T1000 (cell line): ENCODE results near the gene C1S.
A peak's percentile ranks its signal among the peaks of the same experiment; 100 is the strongest.

Source experiments
- DNase-seq: peaks from one replicate; lab custom pipeline; 2025; ENCODE audit warnings: mixed read lengths; lab: John Stamatoyannopoulos, UW

The C1S gene

DNA sequence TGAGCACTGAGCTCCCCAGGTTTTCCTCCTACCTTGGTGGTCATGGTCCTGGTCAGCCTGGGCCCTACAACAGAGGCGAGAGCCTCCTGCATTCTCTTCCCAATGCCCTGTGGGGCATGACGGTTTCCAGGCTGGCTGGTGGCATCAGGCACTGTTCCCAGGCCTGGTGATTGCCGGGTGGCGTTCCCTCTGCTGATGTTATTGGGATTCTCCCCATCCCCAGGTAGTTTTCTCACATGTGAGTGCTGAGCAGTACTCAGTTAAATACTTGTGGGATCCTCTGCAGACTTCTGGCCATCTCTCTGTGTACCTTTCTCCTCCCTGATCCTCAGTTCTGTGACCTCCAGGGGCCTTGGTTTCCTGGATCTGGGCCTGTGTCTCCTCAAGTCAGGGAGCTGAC is 16.0 kb downstream of the C1S start:
- DNase-seq: no peak

DNA sequence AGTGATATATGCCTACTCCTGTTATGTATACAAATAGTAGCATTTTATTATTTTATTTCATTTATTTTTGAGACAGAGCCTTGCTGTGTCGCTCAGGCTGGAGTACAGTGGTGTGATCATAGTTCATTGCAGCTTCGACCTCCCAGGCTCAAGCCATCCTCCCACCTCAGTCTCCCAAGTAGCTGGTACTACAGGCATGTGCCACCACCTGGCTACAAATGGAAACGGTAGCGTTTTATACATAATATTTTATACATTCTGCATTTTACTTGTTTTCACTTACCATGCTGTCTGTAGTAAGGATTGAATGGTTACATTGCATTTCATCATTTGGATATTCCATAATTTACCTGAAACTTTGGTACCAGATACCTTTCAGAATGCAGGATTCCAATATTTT is 17.6 kb downstream of the C1S start:
- no peak for DNase-seq

DNA sequence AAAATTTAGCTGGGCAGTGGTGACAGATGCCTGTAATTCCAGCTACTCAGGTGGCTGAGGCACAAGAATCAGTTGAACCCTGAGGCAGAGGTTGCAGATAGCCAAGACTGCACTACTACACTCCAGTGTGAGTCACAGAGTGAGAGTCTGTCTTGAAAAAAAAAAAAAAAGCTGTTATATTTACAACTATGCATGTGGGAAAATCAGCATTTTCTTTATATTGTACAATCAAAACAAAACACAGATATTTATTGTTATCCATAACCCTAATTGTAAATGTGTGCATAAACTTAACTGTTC is 19.3 kb downstream of the C1S start:
- DNase-seq: no peak

DNA sequence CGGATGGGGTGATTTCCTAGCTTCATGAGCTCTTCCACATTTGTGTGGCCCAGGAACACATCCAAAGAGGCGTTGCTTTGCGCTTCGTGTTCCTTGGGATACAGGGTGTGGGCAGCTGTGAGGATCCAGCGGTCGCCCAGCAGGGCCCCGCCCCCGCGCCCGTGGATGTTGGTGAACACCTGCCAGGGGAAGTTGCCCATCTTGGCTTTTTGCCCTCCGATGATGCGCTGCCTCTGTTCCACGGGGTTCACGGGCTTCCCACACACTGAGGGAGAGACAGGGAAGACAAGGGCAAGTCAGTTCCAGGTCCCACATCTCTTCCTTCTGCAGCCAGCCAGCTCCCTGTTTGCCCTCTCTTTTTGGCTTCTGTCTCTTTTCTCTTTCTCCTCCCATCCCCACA is 20.5 kb downstream of the C1S start:
- no peak for DNase-seq

DNA sequence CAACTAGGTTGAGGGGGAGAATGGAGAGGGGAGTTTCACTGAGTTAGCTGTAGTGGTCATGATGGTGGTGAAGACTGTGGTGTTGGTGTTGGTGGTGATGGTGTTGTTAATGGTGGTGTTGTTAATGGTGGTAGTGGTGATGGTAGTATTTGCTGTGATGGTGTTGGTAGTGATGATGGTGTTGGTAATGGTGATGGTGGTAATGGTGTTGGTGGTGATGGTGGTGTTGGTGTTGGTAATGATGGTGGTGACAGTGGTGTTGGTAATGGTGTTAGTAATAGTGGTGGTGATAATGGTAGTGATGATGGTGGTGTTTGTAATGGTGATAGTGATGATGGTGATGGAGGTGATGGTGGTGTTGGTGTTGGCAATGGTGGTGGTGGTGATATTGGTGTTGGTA is 22.6 kb downstream of the C1S start:
- no peak for DNase-seq

DNA sequence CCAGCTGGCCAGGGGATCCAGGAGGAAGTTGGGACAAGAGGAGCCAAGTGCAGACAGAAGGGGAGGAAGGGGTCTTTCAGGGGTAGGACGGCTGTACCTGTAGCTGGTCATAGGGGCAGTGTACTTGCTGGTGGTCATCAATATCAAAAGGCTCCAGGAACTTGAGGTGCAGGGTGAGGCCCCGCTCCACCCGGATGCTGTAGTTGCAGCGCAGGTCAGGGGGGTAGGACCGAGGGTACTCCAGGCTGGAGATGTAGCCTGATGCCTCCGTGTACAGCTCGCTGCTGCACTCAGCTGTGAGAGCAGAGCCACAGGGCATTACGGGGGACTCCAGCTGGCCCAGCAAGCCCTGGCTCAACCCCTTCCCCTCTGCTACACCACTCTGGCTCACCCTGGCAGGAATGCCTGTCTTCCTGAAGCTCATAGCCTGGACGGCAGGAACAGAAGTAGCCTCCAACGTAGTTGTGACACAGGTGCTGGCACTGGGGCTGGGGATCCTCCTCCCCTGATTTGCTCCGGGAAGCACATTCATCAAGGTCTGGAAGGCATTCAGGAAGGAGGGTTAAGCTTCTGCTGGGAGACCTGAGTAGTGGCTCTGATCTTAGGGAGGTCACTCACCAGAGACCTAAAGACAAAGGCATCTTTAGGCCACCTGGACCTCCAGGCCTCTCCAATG is 28.8 kb downstream of the C1S start:
- no peak for DNase-seq

DNA sequence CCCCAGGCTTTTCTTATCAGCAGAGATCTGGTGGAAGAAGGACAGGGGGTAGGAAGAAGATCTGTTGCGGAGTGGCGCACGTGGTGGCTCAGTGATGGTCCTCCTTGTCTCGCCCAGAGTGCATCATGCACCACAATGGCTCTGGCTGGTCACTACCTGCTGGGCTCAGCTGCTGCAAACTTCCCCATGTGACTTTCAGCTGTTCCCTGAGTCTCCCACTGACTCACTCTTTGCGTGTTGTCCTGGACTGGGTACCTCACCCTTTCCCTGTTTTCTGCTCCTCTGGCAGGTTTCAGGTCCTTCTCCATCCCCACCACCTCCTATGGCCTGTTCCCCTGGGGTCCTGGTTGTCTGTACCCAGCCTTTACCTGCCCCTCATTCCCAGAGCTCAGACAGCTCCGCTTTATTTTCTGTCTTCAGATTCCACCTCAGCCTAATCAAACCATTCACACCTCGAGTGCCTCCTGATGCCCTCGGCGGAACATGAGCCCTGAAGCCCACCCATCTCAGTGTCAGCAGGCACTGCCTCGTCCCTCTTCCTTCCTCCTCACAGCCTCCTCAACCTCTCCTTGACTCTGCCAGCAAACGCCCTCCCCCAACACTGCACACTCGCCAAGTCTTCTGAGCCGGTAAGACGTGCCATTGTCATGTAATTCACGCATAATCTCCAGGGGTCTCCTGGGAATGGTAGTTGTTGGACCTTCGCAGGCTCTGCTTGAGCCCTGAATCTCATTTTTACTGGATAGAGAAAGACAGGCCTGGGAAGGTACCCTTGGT is 29.9 kb downstream of the C1S start:
- DNase-seq: no peak

DNA sequence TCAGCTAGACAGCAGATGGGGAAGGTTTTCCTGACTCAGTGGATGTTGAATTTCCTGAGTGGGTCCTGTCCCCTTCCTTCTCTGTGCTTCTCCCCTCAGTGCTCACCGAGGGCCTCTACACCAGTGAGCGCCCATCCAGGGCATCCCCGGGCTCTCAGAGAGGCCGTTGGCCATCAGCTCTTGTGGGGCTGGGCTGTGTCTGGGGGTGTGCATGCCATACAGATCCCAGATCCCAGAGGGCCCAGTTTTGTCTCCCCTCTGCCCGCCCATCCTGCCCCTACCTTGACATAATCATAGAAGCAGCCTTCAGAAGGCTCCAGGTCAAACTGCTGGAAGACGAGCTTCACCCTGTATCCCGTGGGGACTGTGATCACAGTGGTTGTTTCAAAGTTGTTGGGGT is 30.7 kb downstream of the C1S start:
- DNase-seq: no peak

DNA sequence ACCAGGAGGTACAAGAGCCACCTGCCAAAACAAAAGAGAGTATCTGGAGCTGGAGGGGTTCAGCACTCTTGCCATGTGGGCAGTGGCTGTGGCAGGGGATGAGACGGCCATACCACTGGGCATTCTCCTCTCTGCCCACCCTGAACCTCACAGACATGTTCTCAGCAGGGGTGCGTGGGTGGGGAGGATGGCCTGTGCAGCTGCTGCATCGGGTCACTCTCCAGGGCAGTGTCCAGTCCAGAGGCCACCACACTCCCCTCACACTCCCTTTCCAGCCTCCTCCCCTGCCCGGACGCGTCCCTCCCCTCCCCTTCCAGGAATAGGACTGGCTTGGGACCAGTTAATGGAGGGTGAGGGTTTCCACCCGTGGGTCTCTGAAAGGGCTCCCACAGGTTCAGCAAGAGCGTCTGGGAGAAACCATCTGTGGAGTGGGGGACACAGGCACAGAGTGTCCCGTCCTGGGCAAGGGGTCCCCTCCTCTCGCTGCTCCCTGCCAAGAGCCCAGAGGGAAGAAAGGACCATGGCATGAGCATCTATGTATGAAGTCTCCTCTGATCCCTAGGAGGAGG is 31.2 kb downstream of the C1S start:
- DNase-seq: no peak

DNA sequence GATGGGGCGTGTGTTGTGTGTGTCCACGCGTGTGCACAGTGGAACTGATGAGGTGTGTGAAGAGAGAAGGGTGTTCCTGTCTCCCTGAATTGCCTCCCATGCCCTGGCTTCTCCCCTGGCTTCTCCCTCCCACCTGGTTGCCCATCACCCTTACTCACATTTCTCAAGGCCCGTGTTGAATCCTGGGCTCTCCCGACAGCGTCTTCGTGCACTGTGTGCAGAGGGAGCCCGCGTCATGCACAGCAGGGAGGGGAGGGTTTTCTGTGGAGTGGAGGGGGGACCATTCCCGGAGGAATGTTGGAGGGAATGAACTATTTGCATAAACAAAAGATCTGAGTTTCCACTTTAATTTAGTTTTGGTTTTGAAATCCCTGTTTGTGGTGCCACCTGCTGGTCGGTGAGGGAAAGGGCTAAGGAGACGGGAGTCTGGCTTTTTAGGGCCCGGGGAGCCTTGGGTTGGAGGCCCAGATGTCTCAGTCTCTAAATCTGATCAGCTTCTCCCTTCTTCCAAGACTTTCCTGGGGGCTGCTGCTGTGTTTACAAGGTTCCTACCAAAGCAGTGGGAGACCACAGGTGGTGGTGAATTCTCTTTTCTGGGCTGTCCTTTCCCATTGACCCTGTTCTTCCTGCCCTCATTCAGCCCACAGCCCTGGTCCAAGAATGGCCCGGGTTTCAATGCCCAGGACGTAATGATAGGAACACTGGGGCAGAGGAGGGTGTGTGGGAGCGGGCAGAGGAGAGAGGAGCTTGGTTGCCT is 31.9 kb downstream of the C1S start, which contains the start of gene C1R:
Gene C1R (minus strand): TSS at position 217 of the 757 bp plus-strand sequence. CDS start 57 bp downstream, at position 160.
- DNase-seq: peak; percentile 45

DNA sequence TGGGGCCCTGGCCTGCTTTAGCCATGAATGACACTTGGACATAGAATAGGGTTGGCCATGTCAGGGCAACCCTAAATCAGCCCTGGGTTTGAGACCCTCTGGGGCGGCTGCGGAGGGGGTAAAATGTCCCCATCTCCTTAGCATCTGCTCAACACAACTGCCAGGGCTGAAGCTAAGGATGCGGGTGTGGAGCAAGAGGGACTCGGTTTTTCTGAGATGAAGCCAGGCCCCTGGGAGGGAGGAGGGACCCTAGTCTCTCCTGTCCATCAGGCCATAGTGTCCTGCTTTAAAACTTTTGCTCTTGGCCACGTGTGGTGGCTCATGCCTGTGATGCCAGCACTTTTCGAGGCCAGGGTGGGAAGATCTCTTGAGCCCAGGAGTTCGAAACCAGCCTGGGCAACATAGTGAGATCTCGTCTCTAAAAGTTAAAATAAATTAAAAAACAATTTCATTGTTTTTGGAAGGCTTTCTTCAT is 32.5 kb downstream of the C1S start:
- no peak for DNase-seq

DNA sequence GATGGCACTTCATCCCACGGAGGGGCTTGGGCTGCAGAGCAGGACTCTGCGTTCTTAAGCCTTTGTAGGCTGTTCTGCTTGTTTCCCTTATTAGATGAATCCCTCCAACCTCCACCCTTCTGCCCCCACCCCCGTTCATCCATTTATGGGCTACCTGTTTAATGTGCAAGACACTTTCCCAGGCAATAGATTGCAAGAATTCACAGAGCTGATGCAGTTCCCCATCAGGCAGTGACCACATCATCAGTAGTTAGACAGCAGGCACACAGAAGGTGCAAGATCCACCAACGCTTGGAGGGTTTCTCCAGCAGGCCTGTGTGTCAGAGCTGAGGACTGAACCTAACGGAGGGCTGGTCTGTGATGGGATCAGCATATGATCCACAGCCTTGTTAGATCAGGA is 33.0 kb downstream of the C1S start:
- no peak for DNase-seq

DNA sequence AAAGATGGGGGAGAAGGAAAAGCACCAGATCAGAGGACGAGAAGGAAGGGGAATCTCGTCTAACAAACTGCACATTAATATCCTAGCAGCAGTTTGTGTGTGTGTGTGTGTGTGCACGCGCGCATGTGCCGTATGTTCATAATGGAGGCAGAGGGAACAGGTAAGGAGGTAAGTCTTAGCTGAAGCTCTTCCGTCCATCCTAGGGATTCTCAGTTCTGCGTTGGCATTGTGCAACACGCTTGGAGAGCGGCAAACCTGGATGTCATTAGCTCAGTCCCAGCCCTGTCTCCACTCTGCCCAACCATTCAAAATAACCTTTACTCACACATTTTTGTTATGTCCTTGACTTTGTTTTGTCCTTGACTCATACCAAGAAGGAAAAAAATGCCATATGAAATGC is 33.4 kb downstream of the C1S start:
- no peak for DNase-seq

DNA sequence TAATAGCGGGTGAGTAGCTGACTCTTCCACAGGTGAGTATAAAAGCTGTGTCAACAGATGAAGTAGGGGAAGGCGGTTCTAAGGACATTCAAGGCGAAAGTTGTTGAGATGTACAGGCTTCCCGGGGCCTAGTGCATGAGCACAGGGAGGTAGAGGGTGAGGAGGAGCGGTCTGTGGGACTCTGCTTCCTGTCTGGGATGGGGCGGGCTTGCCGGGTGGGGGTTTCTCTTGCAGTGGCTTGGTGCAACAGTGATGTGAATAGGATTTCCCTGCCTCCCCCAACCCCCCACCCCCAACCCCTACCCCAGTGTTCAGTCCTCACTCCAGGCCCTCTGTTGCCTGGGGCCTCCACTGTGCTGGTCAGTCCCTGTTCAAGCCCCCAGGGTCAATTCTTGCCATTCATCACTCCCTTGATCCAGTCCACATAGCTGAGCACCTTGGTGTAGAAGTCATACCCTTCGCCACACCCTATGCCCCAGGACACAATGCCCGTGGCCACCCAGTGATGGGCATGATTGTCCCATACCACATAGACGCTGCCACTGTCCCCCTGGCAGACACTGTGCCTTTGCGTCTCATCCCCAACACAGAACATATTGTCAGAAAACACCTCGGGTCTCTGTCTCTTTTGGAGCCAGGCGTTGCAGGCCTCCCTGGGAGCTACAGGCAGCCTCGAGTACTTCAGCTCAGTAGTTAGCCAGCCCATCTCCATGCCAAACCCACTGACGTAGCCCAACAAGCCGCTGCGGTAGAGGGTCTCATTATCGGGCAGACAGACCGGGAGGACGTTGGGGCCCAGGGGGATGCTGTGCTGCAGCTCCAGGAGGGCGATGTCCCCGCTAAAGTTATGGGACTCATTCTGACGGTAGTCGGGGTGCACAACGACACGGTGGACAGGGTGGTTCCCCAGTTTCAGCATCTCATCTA is 35.8 kb downstream of the C1S start:
- DNase-seq: no peak

DNA sequence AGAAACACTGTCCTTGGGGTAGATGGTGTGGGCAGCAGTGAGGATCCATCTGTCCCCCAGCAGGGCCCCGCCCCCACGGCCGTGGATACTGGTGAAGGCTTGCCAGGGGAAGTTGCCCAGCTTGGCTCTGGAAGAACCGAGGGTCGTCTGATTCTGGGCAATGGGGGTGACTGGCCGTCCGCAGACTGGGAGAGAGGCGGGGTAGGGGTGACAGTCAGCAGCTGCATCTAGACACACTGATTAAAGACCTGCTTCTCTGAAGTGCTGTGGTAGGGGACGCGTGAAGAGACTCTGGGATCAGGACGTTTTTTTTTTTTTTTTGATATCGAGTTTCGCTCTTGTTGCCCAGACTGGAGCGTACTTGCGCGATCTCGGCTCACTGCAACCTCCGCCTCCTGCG is 36.5 kb downstream of the C1S start:
- DNase-seq: no peak

DNA sequence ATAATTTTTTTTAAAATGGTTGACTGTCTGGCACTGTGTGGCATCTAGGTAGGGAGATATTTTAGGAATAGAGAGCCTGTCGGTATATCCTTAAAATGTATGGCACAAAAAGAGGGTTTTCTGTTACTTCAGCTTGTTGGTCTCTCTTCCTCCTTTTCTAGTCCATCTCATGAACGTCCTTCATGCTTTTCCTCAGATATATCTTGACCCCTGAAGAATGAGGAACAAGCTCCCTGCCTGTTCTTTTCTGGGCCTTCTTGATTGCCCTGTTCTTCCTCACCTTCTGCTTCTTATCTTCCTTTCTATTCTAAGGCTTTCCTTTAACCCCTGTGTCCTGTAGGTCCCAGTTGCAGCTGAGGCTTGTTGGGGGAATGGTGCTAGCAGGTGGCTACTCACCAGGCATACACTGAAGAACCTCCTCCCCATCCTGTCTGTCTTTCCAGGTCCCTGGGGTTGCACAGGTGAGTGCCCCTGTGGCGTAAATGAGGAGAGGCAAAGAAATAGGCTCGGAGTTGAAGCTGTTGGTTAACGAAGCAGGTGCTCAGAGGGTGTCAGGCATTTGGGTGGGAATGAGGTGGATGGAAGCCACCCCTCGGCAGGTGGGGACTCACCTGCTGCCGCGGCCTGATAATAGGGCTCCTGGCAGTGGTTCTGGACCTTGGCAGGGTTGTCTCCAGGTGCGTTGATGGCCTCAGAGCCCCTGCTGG is 38.9 kb downstream of the C1S start:
- DNase-seq: no peak

DNA sequence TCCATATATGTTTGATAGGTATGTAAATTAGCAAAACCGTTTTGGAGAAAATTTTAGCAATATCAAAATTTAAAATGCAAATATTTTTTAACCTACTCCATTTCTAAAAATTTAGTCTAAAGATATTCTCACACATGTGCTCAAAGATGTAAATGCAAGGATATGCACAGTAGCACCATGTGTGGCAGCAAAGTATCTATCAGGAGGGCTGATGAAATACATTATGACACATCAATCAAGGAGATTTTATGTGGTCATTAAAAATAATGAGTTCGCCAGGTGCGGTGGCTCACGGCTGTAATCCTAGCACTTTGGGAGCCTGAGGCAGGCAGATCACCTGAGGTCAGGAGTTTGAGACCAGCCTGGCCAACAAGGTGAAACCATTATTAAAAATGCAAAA is 39.7 kb downstream of the C1S start:
- no peak for DNase-seq

DNA sequence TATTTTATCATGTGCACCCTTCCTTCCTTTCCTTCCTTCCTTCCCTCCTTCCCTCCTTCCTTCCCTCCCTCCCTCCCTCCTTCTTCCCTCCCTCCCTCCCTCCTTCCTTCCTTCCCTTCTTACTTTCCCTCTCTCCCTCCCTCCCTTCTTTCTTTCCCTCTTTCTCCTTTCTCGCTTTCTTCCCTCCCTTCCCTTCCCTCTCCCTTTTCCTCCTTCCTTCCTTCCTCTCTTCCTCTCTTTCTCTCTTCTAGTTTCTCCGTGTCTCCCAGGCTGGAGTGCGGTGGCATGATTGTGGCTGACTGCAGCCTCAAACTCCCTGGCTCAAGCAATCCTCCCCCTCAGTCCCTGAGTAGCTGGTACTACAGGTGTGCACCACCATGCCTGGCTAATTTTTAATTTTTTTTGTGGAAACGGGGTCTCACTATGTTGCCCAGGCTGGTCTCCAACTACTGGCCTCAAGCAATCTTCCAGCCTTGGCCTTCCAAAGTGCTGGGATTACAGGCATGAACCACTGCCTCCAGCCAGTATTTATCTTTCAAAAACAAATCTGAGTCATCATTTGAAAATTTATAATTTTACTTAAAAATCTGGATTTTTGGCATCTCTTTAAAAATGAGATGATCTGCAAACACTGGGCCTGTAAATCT is 40.7 kb downstream of the C1S start:
- DNase-seq: no peak

DNA sequence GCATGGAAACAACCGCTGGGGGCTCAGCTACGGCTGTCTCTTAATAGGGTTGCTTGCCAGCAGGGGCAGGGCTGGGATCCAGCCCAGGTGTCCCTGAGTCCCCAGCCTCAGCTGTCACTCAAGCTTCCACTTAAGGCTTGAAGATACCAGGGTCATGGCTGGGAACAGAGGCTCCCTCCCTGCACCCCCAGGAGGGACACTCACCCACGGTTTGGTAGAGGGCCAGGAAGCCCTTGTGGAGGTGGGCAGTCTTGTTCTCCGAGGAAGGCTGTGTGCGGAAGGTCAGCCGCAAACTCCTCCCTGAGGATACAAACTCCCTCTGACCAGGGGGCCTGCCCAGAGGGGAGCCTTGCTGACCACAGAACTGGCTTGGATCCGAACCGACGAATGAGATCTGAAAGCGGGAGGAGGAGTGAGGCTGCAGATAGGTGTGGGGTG is 41.2 kb downstream of the C1S start:
- DNase-seq: no peak

DNA sequence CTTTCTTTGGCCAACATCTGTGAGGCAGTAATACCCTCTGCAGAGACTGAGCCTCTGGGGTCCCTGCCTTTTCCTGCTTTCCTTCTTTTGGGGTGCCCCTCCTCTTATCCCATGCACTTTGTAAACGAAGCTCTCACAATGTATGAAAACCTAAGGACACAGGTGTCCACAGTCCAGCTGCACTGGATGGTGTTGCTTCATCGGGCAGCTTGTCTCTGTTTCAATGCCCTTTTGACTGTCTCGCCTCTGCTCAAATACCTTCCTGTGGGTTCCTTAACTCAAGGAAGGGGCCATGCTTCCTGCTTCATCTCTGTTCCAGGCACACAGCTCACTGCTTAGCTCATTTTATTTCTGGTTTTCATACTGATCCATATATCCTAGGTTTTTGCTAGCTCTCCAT is 42.1 kb downstream of the C1S start:
- DNase-seq: no peak
